Choroid plexus epithelial cell (primary cell): ENCODE measurements around the gene RNF4.

Experiments used
- DNase-seq: peaks from one replicate; pipeline ENCODE4 v3.0.0-alpha.2; 2010; ENCODE audit warnings: low read depth
- H3K4me3 ChIP-seq: 2 replicates; pipeline ENCODE4 v1.5.1; 2011; ENCODE audit warnings: low read depth, mild to moderate bottlenecking, control low read depth, low read length, moderate library complexity
- CTCF ChIP-seq: conservative IDR thresholded peaks from 2 replicates; pipeline ENCODE4 v1.5.1; 2011; ENCODE audit warnings: low read depth, mild to moderate bottlenecking, control low read depth, inconsistent platforms, low read length, moderate library complexity

Gene RNF4

DNA sequence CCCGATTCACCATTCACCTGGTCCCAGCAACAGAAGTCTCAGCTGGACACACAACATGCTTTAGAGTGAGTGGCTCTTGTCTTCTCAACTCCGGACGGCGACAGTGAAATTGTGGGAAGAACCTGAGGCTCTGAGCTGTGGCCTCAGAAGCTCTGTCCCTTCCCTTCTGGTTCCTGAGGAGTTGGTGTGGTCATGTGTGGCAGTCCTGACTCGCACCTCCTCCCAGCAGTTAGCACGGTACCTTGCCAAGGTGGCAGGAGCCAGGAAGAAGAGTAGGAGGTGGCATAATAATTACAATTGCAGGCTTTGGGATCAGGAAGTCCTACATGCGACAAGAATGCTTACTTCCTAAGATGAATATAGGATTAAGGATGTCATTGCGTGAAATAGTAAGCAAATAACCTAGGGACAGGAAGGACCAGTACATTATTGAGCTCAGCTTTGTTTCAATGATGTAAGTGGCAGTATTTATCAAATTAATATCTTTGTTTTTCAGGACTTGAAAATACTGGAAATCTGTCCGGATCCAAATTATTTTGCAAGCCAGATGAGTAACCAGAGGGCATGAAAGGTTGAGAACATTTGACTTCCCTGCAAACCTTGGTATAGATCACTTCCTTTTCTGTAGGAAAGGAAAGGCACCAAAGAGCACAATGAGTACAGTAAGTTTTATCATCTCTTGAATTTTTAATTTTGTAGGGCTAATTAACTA is 21.1 kb downstream of the RNF4 start:
- no peak for TF ChIP-seq CTCF
- no peak for DNase-seq
- no peak overlapping the region for H3K4me3 ChIP-seq

DNA sequence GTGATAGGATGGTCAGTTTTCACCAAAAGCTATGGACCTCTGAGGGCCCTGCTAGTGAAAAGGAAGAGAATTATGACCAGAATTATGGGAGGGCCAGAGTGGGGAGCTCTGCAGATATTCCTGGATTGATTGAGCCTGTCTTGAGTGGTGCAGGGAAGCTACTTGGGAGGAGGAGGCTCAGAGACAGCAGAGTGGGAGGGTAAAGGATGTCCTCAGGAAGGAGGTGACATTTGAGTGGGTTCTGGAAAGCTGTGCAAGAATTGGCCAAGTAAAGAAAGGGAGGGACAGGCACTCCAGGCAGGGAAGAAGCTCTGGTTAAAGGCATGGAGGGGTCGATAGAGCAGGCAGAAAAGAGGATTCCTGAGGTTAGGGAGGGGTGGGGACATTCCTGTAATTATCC is 24.1 kb downstream of the RNF4 start:
- TF ChIP-seq CTCF: no peak
- DNase-seq: no peak
- H3K4me3 ChIP-seq: no peak overlapping the region

- peak; percentile 48 for DNase-seq
- TF ChIP-seq CTCF: no peak
- H3K4me3 ChIP-seq: no peak overlapping the region
Observed at GRCh38 chr4:2494992-2495391, 26.1 kb downstream of the RNF4 start.

GRCh38 chr4:2497324-2497723 is 28.4 kb downstream of the RNF4 start:
- H3K4me3 ChIP-seq: no peak overlapping the region
- DNase-seq: no peak
- TF ChIP-seq CTCF: no peak

- TF ChIP-seq CTCF: no peak
- no peak overlapping the region for H3K4me3 ChIP-seq
- no peak for DNase-seq
Observed at GRCh38 chr4:2497931-2498330, 29.0 kb downstream of the RNF4 start.

DNA sequence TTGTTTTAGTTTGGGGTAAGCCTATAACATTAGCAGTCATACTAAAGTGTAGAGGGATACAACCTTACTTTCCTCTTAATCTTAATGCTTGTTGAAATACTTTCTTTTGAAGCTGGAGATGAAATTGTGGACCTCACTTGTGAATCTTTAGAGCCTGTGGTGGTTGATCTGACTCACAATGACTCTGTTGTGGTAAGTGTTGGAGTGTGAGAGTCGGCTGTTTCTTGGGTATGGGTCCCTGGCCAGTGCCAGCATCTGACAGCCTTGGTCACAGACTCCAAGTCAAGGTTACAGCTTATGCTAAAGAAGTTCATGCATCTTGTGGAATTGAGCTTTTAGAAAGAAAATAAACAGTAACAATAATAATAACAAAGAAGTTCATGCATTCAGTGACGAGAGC is 31.6 kb downstream of the RNF4 start:
- TF ChIP-seq CTCF: no peak
- DNase-seq: no peak
- no peak overlapping the region for H3K4me3 ChIP-seq

- TF ChIP-seq CTCF: no peak
- no peak for DNase-seq
- no peak overlapping the region for H3K4me3 ChIP-seq
Observed at GRCh38 chr4:2501034-2501594, 32.2 kb downstream of the RNF4 start.
